H9 (cell line): ENCODE results near the gene TDP1. TPM values are rescaled to one million over a fixed set of nuclear protein-coding genes. Genes with fewer than 3 reads are reported as not detected.

ENCODE experiments used
- DNase-seq: peaks from one replicate; pipeline ENCODE4 v3.0.0-alpha.2; 2017
- H2AFZ ChIP-seq: one replicate; pipeline ENCODE4 v1.6.1; 2013; ENCODE audit warnings: mild to moderate bottlenecking, low read length, control low read depth, moderate library complexity
- H2AK5ac ChIP-seq: 2 replicates; pipeline ENCODE4 v1.6.1; 2013; ENCODE audit warnings: low read length, control low read depth, mixed read lengths; ENCODE audit not compliant: insufficient read length
- H2BK120ac ChIP-seq: one replicate; pipeline ENCODE4 v1.6.1; 2013; ENCODE audit warnings: low read depth, mild to moderate bottlenecking, low read length, control low read depth, inconsistent platforms; ENCODE audit not compliant: poor library complexity, severe bottlenecking
- H2BK12ac ChIP-seq: 2 replicates; pipeline ENCODE4 v1.6.1; 2013; ENCODE audit warnings: low read length, control low read depth, mixed read lengths, low read depth; ENCODE audit not compliant: insufficient read length
- H2BK15ac ChIP-seq: 2 replicates; pipeline ENCODE4 v1.6.1; 2013; ENCODE audit warnings: low read depth, low read length, control low read depth
- H2BK20ac ChIP-seq: one replicate; pipeline ENCODE4 v1.6.1; 2013; ENCODE audit warnings: low read depth, mild to moderate bottlenecking, low read length, control low read depth, inconsistent platforms; ENCODE audit not compliant: poor library complexity, severe bottlenecking
- H2BK5ac ChIP-seq: 2 replicates; pipeline ENCODE4 v1.6.1; 2013; ENCODE audit warnings: low read length, control low read depth, mixed read lengths; ENCODE audit not compliant: insufficient read length
- H3K14ac ChIP-seq: 2 replicates; pipeline ENCODE4 v1.6.1; 2013; ENCODE audit warnings: low read length, control low read depth; ENCODE audit not compliant: insufficient read depth
- H3K18ac ChIP-seq: 2 replicates; pipeline ENCODE4 v1.6.1; 2013; ENCODE audit warnings: low read depth, mild to moderate bottlenecking, mixed read lengths, low read length, control low read depth; ENCODE audit not compliant: insufficient read length
- H3K23ac ChIP-seq: 2 replicates; pipeline ENCODE4 v1.6.1; 2013; ENCODE audit warnings: low read length, control low read depth, mixed read lengths, low read depth; ENCODE audit not compliant: insufficient read length
- H3K23me2 ChIP-seq: 2 replicates; pipeline ENCODE4 v1.6.1; 2013; ENCODE audit warnings: low read depth, mild to moderate bottlenecking, mixed read lengths, low read length, control low read depth; ENCODE audit not compliant: insufficient read length, poor library complexity, severe bottlenecking
- H3K27ac ChIP-seq: 2 replicates; pipeline ENCODE4 v1.5.1; 2013; ENCODE audit warnings: low read length, control low read depth, mixed read lengths, low read depth; ENCODE audit not compliant: insufficient read length
- H3K27me3 ChIP-seq: 2 replicates; pipeline ENCODE4 v1.6.1; 2013; ENCODE audit warnings: low read length, control low read depth, inconsistent platforms; ENCODE audit not compliant: insufficient read depth
- H3K4ac ChIP-seq: 2 replicates; pipeline ENCODE4 v1.6.1; 2013; ENCODE audit warnings: low read depth, mild to moderate bottlenecking, control low read depth, inconsistent platforms, low read length, moderate library complexity
- H3K4me1 ChIP-seq: 2 replicates; pipeline ENCODE4 v1.6.1; 2013; ENCODE audit warnings: low read length, control low read depth, inconsistent platforms; ENCODE audit not compliant: insufficient read depth
- H3K4me2 ChIP-seq: 2 replicates; pipeline ENCODE4 v1.6.1; 2013; ENCODE audit warnings: low read length, control low read depth, mixed read lengths; ENCODE audit not compliant: insufficient read length, insufficient read depth
- H3K56ac ChIP-seq: 2 replicates; pipeline ENCODE4 v1.6.1; 2013; ENCODE audit warnings: low read depth, mild to moderate bottlenecking, mixed read lengths, low read length, control low read depth; ENCODE audit not compliant: insufficient read length
- H3K79me1 ChIP-seq: 2 replicates; pipeline ENCODE4 v1.6.1; 2013; ENCODE audit warnings: low read depth, mild to moderate bottlenecking, moderate library complexity, low read length, control low read depth, inconsistent platforms; ENCODE audit not compliant: insufficient read depth, poor library complexity, severe bottlenecking
- H3K79me2 ChIP-seq: 2 replicates; pipeline ENCODE4 v1.6.1; 2013; ENCODE audit warnings: low read length, control low read depth, inconsistent platforms; ENCODE audit not compliant: insufficient read depth
- H3K9ac ChIP-seq: 2 replicates; pipeline ENCODE4 v1.6.1; 2013; ENCODE audit warnings: low read length, control low read depth, mixed read lengths; ENCODE audit not compliant: insufficient read length; ENCODE audit errors: extremely low read depth
- H3K9me3 ChIP-seq: one replicate; pipeline ENCODE4 v1.6.1; 2013; ENCODE audit warnings: low read depth, low read length, inconsistent platforms; ENCODE audit not compliant: control insufficient read depth
- H3T11ph ChIP-seq: one replicate; pipeline ENCODE4 v1.6.1; 2013; ENCODE audit warnings: mild to moderate bottlenecking, low read length, control low read depth, inconsistent platforms
- H4K20me1 ChIP-seq: one replicate; pipeline ENCODE4 v1.6.1; 2013; ENCODE audit not compliant: control insufficient read depth, insufficient read length, insufficient read depth
- H4K5ac ChIP-seq: 2 replicates; pipeline ENCODE4 v1.6.1; 2013; ENCODE audit warnings: low read depth, mild to moderate bottlenecking, mixed read lengths, low read length, control low read depth; ENCODE audit not compliant: insufficient read length
- H4K8ac ChIP-seq: replicated peaks from 2 replicates; pipeline ENCODE4 v1.6.1; 2013; ENCODE audit warnings: low read length, control low read depth, mixed read lengths, low read depth; ENCODE audit not compliant: insufficient read length
- H4K91ac ChIP-seq: 2 replicates; pipeline ENCODE4 v1.6.1; 2013; ENCODE audit warnings: low read depth, mild to moderate bottlenecking, moderate library complexity, mixed read lengths, low read length, control low read depth; ENCODE audit not compliant: insufficient read length
- H3K27ac Mint-ChIP-seq, 3 experiments: 2 replicates in 2 of 3; 3 replicates in 1 of 3; pipeline ENCODE4 v1.8.0; 2020 to 2021; ENCODE audit warnings: mixed read lengths in 3 of 3, mild to moderate bottlenecking in 1 of 3, moderate library complexity in 1 of 3
- H3K27me3 Mint-ChIP-seq: 2 replicates; pipeline ENCODE4 v1.8.0; 2021; ENCODE audit warnings: low read depth, mild to moderate bottlenecking, moderate library complexity, mixed read lengths
- H3K36me3 Mint-ChIP-seq, 3 experiments: 2 replicates in 2 of 3; 3 replicates in 1 of 3; pipeline ENCODE4 v1.8.0; 2020 to 2021; ENCODE audit warnings: low read depth in 3 of 3, mixed read lengths in 3 of 3; ENCODE audit not compliant: insufficient read depth in 1 of 3
- H3K4me1 Mint-ChIP-seq, 2 experiments: 2 replicates each; pipeline ENCODE4 v1.8.0; 2020; ENCODE audit warnings: mixed read lengths in 2 of 2
- H3K4me3 Mint-ChIP-seq, 2 experiments: 2 replicates in 1 of 2; 3 replicates in 1 of 2; pipeline ENCODE4 v1.8.0; 2020 to 2021; ENCODE audit warnings: mild to moderate bottlenecking in 2 of 2, mixed read lengths in 2 of 2, moderate library complexity in 1 of 2
- H3K9me3 Mint-ChIP-seq, 2 experiments: 2 replicates in 1 of 2; 3 replicates in 1 of 2; pipeline ENCODE4 v1.8.0; 2020; ENCODE audit warnings: mild to moderate bottlenecking in 2 of 2, mixed read lengths in 2 of 2, moderate library complexity in 1 of 2
- WGBS: extraction: QIAGEN DNeasy Blood & Tissue Kit; methylation state at CpG from one replicate; pipeline ENCODE4 v1.1.7; 2013; ENCODE audit warnings: missing lambda C conversion rate, low lambda C conversion rate, mixed read lengths; ENCODE audit not compliant: insufficient read length; ENCODE audit errors: extremely low coverage; 5-methylcytosine and 5-hydroxymethylcytosine counted together
- total RNA-seq: library from RNA; stranded (reverse); gene quantifications from 2 replicates; pipeline ENCODE4 v1.2.1, GENCODE V29; 2021
- TF ChIP-seq, protein P1 (sequence below): fragments of 200-600 bp; sonication (generic); conservative IDR thresholded peaks from 3 replicates; pipeline ENCODE4 v1.8.0; 2021; ENCODE audit warnings: antibody characterized with exemption, mild to moderate bottlenecking

The TDP1 gene
- total RNA-seq, 1 experiment from 2014 or later, result 53.4 TPM

DNA sequence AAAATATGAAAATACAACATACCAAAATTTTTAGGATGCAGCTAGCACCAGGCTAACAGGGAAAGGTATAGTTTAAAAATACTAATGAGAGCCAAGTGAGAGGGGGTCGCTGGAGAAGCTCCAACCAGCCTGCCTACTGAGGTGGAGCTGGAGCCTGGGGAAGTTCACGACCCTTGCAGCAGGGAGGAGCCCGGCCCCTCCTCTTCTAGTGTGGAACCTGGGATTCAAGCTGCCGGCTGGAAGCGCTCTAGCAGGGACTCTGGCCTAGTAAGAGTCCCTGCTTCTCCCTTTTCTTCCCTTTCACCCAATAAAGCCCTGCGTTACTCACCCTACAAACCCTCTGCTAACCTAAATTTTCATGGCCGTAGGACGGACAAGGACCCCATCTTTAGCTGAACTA, 101.1 kb downstream of the TDP1 start:
- Histone ChIP-seq H3T11ph (no peak overlapping the region), H3K4ac (no peak overlapping the region), H3K27me3 (peaks cover 12% of the 10 kb centered on the region; the same call in 1 of the 2 replicates), H3K18ac (no peak overlapping the region), H3K9ac (no peak overlapping the region), H3K23ac (no peak overlapping the region), H2BK20ac (no peak overlapping the region), H2BK120ac (no peak overlapping the region), H4K5ac (no peak overlapping the region), H3K9me3 (no peaks in the 10 kb centered on the region), H2BK5ac (no peak overlapping the region), H3K14ac (no peak overlapping the region), H3K56ac (no peak overlapping the region), H2BK15ac (no peak overlapping the region), H2AK5ac (no peak overlapping the region), H2AFZ (no peak overlapping the region), H4K8ac (no peak overlapping the region), H3K23me2 (peaks cover 15% of the 10 kb centered on the region), H2BK12ac (no peak overlapping the region), H3K4me2 (no peak overlapping the region), H3K4me1 (no peaks in the 10 kb centered on the region; the same call in 1 of the 2 replicates), H3K79me2 (no peaks in the 10 kb centered on the region), H4K20me1 (no peaks in the 10 kb centered on the region), H3K79me1 (no peaks in the 10 kb centered on the region), H4K91ac (no peak overlapping the region), H3K27ac (no peak overlapping the region)
- no peak for DNase-seq
- H3K4me1 Mint-ChIP-seq, result peaks cover 16 to 32% of the 10 kb centered on the region in 2 experiments
- H3K27ac Mint-ChIP-seq, result no peak overlapping the region
- H3K27me3 Mint-ChIP-seq, result peaks cover 53% of the 10 kb centered on the region
- peaks cover 2 to 5% of the 10 kb centered on the region in 2 experiments; a peak in 3 of 5 replicates for H3K9me3 Mint-ChIP-seq
- no CpG with 5 or more reads among the region's 8 CpGs for whole genome bisulfite sequencing
- TF ChIP-seq, protein P1, sequence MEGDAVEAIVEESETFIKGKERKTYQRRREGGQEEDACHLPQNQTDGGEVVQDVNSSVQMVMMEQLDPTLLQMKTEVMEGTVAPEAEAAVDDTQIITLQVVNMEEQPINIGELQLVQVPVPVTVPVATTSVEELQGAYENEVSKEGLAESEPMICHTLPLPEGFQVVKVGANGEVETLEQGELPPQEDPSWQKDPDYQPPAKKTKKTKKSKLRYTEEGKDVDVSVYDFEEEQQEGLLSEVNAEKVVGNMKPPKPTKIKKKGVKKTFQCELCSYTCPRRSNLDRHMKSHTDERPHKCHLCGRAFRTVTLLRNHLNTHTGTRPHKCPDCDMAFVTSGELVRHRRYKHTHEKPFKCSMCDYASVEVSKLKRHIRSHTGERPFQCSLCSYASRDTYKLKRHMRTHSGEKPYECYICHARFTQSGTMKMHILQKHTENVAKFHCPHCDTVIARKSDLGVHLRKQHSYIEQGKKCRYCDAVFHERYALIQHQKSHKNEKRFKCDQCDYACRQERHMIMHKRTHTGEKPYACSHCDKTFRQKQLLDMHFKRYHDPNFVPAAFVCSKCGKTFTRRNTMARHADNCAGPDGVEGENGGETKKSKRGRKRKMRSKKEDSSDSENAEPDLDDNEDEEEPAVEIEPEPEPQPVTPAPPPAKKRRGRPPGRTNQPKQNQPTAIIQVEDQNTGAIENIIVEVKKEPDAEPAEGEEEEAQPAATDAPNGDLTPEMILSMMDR, result no peak
- no peak overlapping the region for H3K4me3 Mint-ChIP-seq
- peaks cover 0 to 2% (median 0%) of the 10 kb centered on the region in 3 experiments; a peak in 1 of 7 replicates for H3K36me3 Mint-ChIP-seq
